ENCODE results near the gene ZMYND8. TPM values are rescaled to one million over a fixed set of nuclear protein-coding genes. Genes with fewer than 3 reads are reported as not detected.
A peak's percentile ranks its signal among the peaks of the same experiment; 100 is the strongest.
"Not testable (repeated sequence)": the region's sequence is repeated elsewhere in the genome, so short reads cannot be mapped to it uniquely, and the experiment has no call there.

ZMYND8 gene
- total and polyA plus RNA-seq, 2 donors (not counting 1 experiment from before 2014, with no cell fraction given) = 12.6 to 13.0 TPM

DNA sequence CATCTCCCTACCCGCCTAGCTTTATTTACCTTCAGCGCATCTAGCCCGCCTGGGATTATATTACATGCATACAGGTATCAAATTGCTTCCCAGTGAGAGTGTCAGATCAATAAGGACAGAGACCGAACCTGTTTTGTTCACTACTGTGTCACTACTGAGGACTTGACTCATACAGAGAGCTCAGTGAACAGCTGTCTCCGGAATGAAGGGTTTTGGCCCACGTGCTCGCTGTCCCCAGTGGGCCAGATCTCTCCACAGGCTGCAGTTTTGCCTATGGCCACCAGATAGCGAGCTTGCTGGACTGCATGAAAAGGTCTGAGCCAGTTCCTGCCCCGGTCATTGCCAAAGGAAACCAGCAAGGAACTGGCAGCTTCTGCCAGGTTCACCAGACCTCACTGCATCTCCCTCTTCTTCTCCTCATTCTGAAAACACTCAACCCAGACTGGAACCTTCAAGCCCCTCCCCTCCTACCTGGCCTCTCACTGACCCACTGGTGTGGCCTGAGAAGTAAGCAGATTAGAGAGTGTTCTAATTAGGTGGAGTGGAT is 150.8 kb downstream of the ZMYND8 start:
- H4K20me1 ChIP-seq (ENCODE audit: control insufficient read depth, extremely low read depth, insufficient read depth, low read length) = no peaks in the 10 kb centered on the region
- no peak overlapping the region for H2AFZ ChIP-seq (ENCODE audit: low read length)
- TF ChIP-seq, protein P1, sequence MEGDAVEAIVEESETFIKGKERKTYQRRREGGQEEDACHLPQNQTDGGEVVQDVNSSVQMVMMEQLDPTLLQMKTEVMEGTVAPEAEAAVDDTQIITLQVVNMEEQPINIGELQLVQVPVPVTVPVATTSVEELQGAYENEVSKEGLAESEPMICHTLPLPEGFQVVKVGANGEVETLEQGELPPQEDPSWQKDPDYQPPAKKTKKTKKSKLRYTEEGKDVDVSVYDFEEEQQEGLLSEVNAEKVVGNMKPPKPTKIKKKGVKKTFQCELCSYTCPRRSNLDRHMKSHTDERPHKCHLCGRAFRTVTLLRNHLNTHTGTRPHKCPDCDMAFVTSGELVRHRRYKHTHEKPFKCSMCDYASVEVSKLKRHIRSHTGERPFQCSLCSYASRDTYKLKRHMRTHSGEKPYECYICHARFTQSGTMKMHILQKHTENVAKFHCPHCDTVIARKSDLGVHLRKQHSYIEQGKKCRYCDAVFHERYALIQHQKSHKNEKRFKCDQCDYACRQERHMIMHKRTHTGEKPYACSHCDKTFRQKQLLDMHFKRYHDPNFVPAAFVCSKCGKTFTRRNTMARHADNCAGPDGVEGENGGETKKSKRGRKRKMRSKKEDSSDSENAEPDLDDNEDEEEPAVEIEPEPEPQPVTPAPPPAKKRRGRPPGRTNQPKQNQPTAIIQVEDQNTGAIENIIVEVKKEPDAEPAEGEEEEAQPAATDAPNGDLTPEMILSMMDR (conservative IDR thresholded peaks at IDR 0.05 in 1 of 2, IDR thresholded peaks at IDR 0.05 in 1 of 2; ENCODE audit: low read depth in 1 of 2, low read length in 2 of 2) = peak; percentile 61 to 92
- no peak for TF ChIP-seq EZH2 (IDR thresholded peaks at IDR 0.05; ENCODE audit: low read length, missing control alignments)
- no peaks in the 10 kb centered on the region for H3K27me3 ChIP-seq (ENCODE audit: control insufficient read depth, insufficient read depth, low read length)
- H3K9me3 ChIP-seq (ENCODE audit: control insufficient read depth, insufficient read depth, low read depth, low read length) = no peaks in the 10 kb centered on the region
- H3K4me2 ChIP-seq (ENCODE audit: extremely low read depth, insufficient read depth, low read length) = no peak overlapping the region
- no peaks in the 10 kb centered on the region for H3K79me2 ChIP-seq (ENCODE audit: control insufficient read depth, insufficient read depth, low read length)
- H3K36me3 ChIP-seq (ENCODE audit: control insufficient read depth, insufficient read depth, low read length) = peaks cover 11% of the 10 kb centered on the region
- no peak overlapping the region for H3K9ac ChIP-seq (ENCODE audit: insufficient read depth, low read length)
- no peak overlapping the region for H3K27ac ChIP-seq (ENCODE audit: insufficient read depth, low read length)
- no peaks in the 10 kb centered on the region for H3K4me1 ChIP-seq (ENCODE audit: control insufficient read depth, extremely low read depth, insufficient read depth, low read length)
- H3K4me3 ChIP-seq (replicated peaks in 1 of 4; ENCODE audit: control extremely low read depth in 1 of 4, insufficient read depth in 1 of 4, low read depth in 3 of 4, low read length in 4 of 4) = no peak overlapping the region
- peak; percentile 78 to 83 for DNase-seq (ENCODE audit: low read depth in 2 of 2)

DNA sequence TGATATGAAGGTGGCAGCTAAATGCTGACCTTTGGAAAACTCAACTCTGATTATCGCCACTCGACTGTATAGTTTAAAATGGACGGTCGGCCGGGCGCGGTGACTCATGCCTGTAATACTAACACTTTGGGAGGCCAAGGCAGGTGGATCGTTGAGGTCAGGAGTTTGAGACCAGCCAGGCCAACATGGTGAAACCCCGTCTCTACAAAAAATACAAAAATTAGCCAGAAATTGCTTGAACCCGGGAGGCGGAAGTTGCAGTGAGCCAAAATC is 151.7 kb downstream of the ZMYND8 start:
- H3K27me3 ChIP-seq (ENCODE audit: control insufficient read depth, insufficient read depth, low read length); H3K4me3 ChIP-seq (replicated peaks in 1 of 4; ENCODE audit: control extremely low read depth in 1 of 4, insufficient read depth in 1 of 4, low read depth in 3 of 4, low read length in 4 of 4); H3K9me3 ChIP-seq (ENCODE audit: control insufficient read depth, insufficient read depth, low read depth, low read length); H2AFZ ChIP-seq (ENCODE audit: low read length); H3K4me1 ChIP-seq (ENCODE audit: control insufficient read depth, extremely low read depth, insufficient read depth, low read length); H3K4me2 ChIP-seq (ENCODE audit: extremely low read depth, insufficient read depth, low read length); DNase-seq (ENCODE audit: low read depth in 2 of 2); H3K27ac ChIP-seq (ENCODE audit: insufficient read depth, low read length); H4K20me1 ChIP-seq (ENCODE audit: control insufficient read depth, extremely low read depth, insufficient read depth, low read length); H3K79me2 ChIP-seq (ENCODE audit: control insufficient read depth, insufficient read depth, low read length); H3K36me3 ChIP-seq (ENCODE audit: control insufficient read depth, insufficient read depth, low read length); H3K9ac ChIP-seq (ENCODE audit: insufficient read depth, low read length): not testable (repeated sequence)

DNA sequence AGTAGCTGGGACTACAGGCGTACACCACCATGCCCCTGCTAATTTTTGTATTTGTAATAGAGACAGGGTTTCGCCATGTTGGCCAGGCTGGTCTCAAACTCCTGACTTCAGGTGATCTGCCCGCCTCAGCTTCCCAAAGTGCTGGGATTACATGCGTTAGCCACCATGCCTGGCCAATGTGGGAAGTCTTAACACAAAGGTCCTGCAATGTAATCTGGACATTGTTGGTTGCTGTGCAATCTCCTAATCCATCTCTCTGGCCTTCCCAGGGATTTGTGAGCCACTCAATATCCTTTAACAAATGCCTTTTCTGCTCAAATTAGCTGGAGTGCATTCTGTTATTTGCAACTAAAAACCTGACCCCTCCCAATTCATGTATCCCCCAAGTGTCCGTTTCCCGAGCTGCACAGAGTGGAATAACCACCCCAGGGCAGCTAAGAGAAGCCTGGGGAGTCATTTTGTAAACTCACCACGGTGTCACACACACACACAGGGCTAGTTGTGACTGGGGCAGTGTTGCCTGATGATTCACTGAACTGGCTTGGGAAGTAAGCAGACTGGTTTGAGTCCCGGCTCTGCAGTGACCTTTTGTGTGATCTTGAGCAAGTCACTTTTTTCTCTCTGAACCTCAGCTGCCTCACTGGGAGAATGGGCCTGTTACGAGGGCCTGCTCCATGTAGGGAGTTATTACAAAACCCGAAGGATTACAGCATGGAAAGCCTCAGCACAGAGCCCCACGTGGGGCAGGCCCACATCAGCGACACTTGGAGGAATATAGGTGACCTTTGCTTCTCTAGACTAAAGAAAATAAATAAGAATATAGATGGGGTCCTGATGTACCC is 152.3 kb downstream of the ZMYND8 start:
- H3K4me3 ChIP-seq (replicated peaks in 1 of 4; ENCODE audit: control extremely low read depth in 1 of 4, insufficient read depth in 1 of 4, low read depth in 3 of 4, low read length in 4 of 4) = no peak overlapping the region
- TF ChIP-seq, protein P1 (conservative IDR thresholded peaks at IDR 0.05 in 1 of 2, IDR thresholded peaks at IDR 0.05 in 1 of 2; ENCODE audit: low read depth in 1 of 2, low read length in 2 of 2) = no peak
- no peak for TF ChIP-seq EZH2 (IDR thresholded peaks at IDR 0.05; ENCODE audit: low read length, missing control alignments)
- no peak overlapping the region for H3K9ac ChIP-seq (ENCODE audit: insufficient read depth, low read length)
- H2AFZ ChIP-seq (ENCODE audit: low read length) = no peak overlapping the region
- no peak overlapping the region for H3K4me2 ChIP-seq (ENCODE audit: extremely low read depth, insufficient read depth, low read length)
- H3K4me1 ChIP-seq (ENCODE audit: control insufficient read depth, extremely low read depth, insufficient read depth, low read length) = no peaks in the 10 kb centered on the region
- peak; percentile 46 to 72 for DNase-seq (ENCODE audit: low read depth in 2 of 2)
- H3K27me3 ChIP-seq (ENCODE audit: control insufficient read depth, insufficient read depth, low read length) = no peaks in the 10 kb centered on the region
- H3K27ac ChIP-seq (ENCODE audit: insufficient read depth, low read length) = no peak overlapping the region
- H3K9me3 ChIP-seq (ENCODE audit: control insufficient read depth, insufficient read depth, low read depth, low read length) = no peaks in the 10 kb centered on the region
- peaks cover 5% of the 10 kb centered on the region for H3K36me3 ChIP-seq (ENCODE audit: control insufficient read depth, insufficient read depth, low read length)
- no peaks in the 10 kb centered on the region for H3K79me2 ChIP-seq (ENCODE audit: control insufficient read depth, insufficient read depth, low read length)
- H4K20me1 ChIP-seq (ENCODE audit: control insufficient read depth, extremely low read depth, insufficient read depth, low read length) = no peaks in the 10 kb centered on the region
